ENCODE measurements around the gene SMC4. TPM values are rescaled to one million over a fixed set of nuclear protein-coding genes. Genes with fewer than 3 reads are reported as not detected.

The SMC4 gene
- total and polyA plus RNA-seq, 11 donors, result 14.0 to 27.3 (median 18.4) TPM

DNA sequence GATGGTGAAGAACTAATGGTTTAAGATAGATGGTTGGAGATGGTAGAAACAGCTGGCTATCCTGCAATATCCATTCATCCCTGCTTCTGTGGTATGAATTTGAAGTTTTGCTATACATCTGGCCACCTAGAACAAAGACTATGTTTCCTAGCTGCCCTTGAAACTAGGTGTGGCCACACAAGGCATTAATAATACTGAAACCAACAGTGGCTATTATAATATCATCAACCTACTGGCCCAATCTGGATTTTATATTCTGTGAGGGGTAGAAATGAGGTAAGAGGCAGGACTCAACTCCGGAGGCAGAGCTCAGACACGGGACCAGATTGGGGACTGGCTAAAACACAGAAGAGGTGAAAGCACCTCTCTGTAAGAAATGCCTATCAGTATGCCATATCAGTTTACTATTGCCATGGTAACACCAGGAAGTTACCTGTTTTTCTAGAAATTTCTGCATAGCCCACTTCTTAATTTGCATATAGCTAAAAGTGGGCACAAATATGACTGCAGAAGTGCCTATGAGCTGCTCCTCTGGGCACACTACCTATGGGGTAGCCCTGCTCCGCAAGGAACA is 8.8 kb upstream of the SMC4 start:
- no peak for DNase-seq
- ATAC-seq, result no peak
- no peaks in the 10 kb centered on the region for H3K27me3 ChIP-seq
- 93 to 98% (median 96%) methylated on average over 3 of the region's 3 CpGs for WGBS, 4 donors
- H3K36me3 ChIP-seq, result peaks cover 0 to 3% (median 0%) of the 10 kb centered on the region in 9 donors
- H3K4me3 ChIP-seq, result no peak overlapping the region
- intact Hi-C loops (cut with DNase I), result no loop called here
- no peak overlapping the region for H3K27ac ChIP-seq
- H3K9me3 ChIP-seq, result no peaks in the 10 kb centered on the region
- TF ChIP-seq POLR2A (IDR thresholded peaks at IDR 0.05), result no peak
- TF ChIP-seq, protein P1, sequence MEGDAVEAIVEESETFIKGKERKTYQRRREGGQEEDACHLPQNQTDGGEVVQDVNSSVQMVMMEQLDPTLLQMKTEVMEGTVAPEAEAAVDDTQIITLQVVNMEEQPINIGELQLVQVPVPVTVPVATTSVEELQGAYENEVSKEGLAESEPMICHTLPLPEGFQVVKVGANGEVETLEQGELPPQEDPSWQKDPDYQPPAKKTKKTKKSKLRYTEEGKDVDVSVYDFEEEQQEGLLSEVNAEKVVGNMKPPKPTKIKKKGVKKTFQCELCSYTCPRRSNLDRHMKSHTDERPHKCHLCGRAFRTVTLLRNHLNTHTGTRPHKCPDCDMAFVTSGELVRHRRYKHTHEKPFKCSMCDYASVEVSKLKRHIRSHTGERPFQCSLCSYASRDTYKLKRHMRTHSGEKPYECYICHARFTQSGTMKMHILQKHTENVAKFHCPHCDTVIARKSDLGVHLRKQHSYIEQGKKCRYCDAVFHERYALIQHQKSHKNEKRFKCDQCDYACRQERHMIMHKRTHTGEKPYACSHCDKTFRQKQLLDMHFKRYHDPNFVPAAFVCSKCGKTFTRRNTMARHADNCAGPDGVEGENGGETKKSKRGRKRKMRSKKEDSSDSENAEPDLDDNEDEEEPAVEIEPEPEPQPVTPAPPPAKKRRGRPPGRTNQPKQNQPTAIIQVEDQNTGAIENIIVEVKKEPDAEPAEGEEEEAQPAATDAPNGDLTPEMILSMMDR (IDR thresholded peaks at IDR 0.05), result no peak
- peaks cover 0 to 3% (median 0%) of the 10 kb centered on the region in 12 donors for H3K4me1 ChIP-seq

DNA sequence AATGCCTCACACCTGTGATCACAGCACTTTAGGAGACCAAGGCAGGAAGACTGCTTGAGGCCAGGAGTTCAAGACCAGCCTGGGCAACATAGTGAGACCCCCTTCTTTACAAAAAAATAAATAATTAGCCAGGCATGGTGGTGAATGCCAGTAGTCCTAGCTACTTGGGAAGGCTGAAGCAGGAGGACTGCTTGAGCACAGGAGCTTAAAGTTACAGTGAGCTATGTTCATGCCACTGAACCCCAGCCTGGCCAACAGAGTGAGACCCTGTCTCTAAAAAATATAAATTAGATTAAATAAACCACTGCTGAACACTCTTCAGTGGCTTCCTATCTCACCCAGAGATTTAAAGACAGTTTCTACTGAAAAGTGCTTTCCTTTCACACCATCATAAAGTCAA is 6.7 kb upstream of the SMC4 start:
- Histone ChIP-seq H3K27ac (no peak overlapping the region), H3K9me3 (no peaks in the 10 kb centered on the region), H3K36me3 (peaks cover 0 to 3% (median 0%) of the 10 kb centered on the region in 9 donors), H3K4me1 (peaks cover 0 to 3% (median 0%) of the 10 kb centered on the region in 12 donors), H3K27me3 (no peaks in the 10 kb centered on the region), H3K4me3 (no peak overlapping the region)
- intact Hi-C loops (cut with DNase I), result no loop called here
- no peak for ATAC-seq
- TF ChIP-seq, protein P1 (IDR thresholded peaks at IDR 0.05), result no peak
- no peak for TF ChIP-seq POLR2A (IDR thresholded peaks at IDR 0.05)
- no peak for DNase-seq

DNA sequence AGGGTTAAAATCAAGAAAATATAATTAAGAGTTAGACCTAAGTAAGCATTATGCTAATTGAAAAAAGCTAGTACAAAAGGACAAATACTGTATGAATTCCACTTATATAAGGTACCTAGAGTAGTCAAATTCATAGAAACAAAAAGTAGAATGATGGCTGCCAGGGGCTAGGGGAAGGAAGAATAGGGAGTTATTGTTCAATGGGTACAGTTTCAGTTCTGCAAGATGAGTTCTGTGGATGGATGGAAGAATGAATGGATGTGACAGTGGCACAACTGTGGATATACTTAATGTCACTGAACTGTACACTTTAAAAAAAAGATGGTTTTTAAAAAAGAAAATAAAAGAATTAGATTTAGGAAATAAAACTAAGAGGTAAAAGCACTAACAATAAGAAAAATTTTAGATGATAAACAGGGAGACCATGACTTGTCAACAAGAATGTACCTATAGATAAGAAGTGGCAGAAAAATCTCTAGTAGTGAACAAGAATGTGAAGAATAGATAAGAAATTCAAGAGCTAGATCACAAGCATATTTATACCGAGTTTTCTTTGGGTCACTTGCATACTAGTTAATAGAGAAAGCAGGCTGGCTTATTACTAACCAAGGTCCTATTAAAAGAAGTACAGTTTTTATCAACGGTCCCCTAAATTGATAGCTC is 6.0 kb upstream of the SMC4 start:
- WGBS, 4 donors, result 32 to 48% (median 42%) methylated on average over 2 of the region's 2 CpGs
- Histone ChIP-seq H3K4me3 (no peak overlapping the region), H3K27me3 (no peaks in the 10 kb centered on the region), H3K27ac (no peak overlapping the region), H3K4me1 (peaks cover 0 to 8% (median 5%) of the 10 kb centered on the region in 12 donors), H3K36me3 (peaks cover 0 to 3% (median 0%) of the 10 kb centered on the region in 9 donors), H3K9me3 (no peaks in the 10 kb centered on the region)
- ATAC-seq, result no peak
- intact Hi-C loops (cut with DNase I), result no loop called here
- TF ChIP-seq, protein P1 (IDR thresholded peaks at IDR 0.05), result no peak
- TF ChIP-seq POLR2A (IDR thresholded peaks at IDR 0.05), result no peak
- no peak for DNase-seq

DNA sequence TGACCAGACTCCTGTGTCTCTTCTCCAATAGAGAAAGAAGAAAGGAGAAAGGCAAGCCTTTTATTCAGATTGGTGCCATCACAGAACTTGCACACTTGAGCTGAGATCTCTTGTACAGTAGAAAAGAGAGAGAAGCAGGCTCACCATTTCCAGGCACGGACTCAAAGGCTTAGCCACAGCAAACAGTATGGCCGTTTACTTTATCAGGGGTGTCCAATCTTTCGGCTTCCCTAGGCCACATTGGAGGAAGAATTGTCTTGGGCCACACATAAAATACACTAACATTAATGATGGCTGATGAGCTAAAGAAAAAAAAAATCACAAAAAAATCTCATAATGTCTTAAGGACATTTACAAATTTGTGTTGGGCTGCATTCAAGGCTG is 5.4 kb upstream of the SMC4 start:
- no peaks in the 10 kb centered on the region for H3K9me3 ChIP-seq
- H3K27me3 ChIP-seq, result no peaks in the 10 kb centered on the region
- H3K27ac ChIP-seq, result no peak overlapping the region
- no peak overlapping the region for H3K4me3 ChIP-seq
- H3K4me1 ChIP-seq, result peaks cover 0 to 11% (median 7%) of the 10 kb centered on the region in 12 donors
- 76 to 86% (median 79%) methylated on average over 3 of the region's 3 CpGs for WGBS, 4 donors
- DNase-seq, result no peak
- intact Hi-C loops (cut with DNase I), result no loop called here
- no peak for ATAC-seq
- H3K36me3 ChIP-seq, result peaks cover 0 to 3% (median 0%) of the 10 kb centered on the region in 9 donors
- TF ChIP-seq, protein P1 (IDR thresholded peaks at IDR 0.05), result no peak
- TF ChIP-seq POLR2A (IDR thresholded peaks at IDR 0.05), result no peak

Data from heart left ventricle (tissue), 16 donors.